Adipose tissue (tissue), 3 donors: ENCODE data around the gene MYCBPAP. TPM values are rescaled to one million over a fixed set of nuclear protein-coding genes. Genes with fewer than 3 reads are reported as not detected.

Experiments
- H3K27ac ChIP-seq: one replicate; pipeline ENCODE4 v1.5.1; 2013; ENCODE audit warnings: low read depth, low read length
- WGBS, 3 donors: extraction: QIAGEN DNeasy Blood & Tissue Kit; methylation state at CpG; one replicate each; pipeline ENCODE4 v1.1.7; 2013; 5-methylcytosine and 5-hydroxymethylcytosine counted together
- polyA plus RNA-seq, 3 donors: library from polyadenylated mRNA; stranded (reverse); fragments of 200-250 nt; gene quantifications; one replicate each; pipeline ENCODE4 v1.2.3, GENCODE V29; 2013
- donor health status: healthy with polysubstance abuse.
- donor health status: Bipolar disorder and iron deficiency.
- donor health status: healthy.

Gene MYCBPAP
- polyA plus RNA-seq, 3 donors: 0.09 to 0.34 (median 0.18) TPM

DNA sequence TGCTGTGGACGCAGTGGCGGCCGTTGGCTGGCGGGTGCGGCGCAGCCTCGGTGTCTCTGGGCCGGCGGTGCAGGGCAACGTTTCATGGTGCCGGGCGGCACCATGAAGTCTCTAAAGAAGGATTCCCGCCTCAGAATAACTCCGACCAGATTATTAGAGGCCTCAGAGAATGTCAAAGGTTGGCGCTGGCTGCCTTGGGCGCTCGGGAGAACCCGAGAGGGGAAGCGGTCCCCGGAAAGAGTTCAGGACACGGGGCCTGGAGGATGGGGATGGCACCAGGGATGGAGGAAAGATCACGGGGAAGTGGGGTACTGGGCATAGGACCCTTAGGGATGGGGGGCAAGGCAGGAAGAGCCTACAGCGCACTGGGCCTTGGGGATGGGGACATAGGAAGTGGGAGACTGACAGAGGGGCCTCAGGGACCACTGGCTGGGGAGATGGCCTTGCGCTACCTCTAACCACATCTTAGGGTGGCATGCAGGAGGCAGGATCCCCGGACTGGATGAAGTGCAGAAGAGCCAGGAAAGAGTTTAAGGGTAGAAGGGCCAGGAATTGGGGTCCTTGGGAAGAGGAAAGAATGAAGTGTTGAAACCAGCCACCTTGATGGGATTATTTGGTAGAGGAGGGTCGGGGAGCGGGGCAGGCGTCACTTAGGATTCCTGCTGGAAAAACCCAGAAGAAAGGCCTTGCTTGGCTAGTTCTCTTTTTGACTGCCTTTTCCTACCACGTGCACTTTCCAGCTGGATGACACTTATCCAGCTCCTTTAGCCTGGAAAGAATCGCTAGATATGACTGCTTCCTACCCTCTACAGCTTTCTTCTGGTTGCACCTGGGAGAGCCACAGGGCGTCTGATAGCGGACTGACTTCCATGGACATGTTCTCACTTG, 578 bp downstream of the MYCBPAP start:
- 27 to 44% (median 32%) methylated on average over 32 of the region's 32 CpGs for WGBS, 3 donors
- no peak overlapping the region for H3K27ac ChIP-seq

DNA sequence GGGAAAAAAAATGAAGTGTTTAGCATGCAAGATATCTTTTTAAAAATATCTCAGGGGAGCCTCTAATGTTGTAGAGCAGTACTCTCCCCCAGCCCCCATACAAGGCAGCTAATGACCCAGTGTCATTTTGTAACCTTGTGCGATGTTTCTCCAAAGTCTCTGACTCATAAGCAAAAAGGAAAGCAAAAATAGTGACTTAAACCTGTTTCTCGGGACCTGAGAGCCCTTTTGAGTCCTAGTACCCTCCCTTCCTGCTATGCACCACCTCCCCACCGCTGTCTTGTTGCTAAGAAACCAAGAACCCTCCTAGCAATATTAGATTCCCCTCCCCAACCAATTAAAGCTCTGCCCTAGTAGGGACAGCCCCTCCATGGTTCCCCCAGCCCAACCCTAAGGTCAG, 2.8 kb downstream of the MYCBPAP start:
- 43 to 58% (median 49%) methylated on average over 3 of the region's 3 CpGs for WGBS, 3 donors
- H3K27ac ChIP-seq: no peak overlapping the region

DNA sequence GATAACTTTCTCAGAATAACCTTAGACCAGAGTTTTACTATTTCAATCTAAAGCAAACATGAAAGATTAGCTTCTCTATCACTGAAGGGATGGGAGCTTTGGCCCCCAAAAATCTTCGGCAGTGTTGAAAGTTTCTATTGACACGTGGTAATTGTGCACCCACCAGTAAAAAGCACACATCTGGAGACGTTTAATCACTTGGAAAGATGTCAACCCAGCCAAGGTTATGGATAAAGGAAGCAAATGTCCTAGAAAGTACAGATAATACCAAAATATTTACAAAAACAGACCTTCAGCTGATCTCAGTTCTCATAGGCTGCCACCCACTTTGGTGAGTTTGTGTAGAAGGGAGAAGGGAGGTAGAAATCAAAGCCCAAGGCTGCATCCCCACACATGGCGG, 5.3 kb downstream of the MYCBPAP start:
- 33 to 75% (median 59%) methylated on average over 4 of the region's 4 CpGs for WGBS, 3 donors
- H3K27ac ChIP-seq: no peak overlapping the region

DNA sequence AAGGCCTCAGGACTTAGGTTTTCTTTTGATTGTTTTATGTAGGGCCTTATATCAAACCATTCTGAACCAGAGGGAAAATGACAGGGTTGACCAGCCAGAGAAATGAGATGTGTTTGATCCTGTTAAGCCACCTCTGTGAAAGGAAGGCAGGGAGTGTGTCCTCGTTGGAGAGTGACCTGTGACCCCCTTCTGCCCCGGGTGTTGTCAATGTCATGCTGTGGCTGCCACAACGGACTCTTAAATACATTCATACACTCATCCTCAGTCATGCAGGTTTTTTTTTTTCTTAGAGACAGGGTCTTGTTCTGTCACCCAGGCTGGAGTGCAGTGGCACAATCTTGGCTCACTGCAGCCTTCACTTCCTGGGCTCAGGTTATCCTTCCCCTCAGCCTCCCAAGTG, 6.1 kb downstream of the MYCBPAP start:
- H3K27ac ChIP-seq: no peak overlapping the region
- WGBS, 3 donors: 71 to 77% (median 73%) methylated on average over 3 of the region's 3 CpGs

DNA sequence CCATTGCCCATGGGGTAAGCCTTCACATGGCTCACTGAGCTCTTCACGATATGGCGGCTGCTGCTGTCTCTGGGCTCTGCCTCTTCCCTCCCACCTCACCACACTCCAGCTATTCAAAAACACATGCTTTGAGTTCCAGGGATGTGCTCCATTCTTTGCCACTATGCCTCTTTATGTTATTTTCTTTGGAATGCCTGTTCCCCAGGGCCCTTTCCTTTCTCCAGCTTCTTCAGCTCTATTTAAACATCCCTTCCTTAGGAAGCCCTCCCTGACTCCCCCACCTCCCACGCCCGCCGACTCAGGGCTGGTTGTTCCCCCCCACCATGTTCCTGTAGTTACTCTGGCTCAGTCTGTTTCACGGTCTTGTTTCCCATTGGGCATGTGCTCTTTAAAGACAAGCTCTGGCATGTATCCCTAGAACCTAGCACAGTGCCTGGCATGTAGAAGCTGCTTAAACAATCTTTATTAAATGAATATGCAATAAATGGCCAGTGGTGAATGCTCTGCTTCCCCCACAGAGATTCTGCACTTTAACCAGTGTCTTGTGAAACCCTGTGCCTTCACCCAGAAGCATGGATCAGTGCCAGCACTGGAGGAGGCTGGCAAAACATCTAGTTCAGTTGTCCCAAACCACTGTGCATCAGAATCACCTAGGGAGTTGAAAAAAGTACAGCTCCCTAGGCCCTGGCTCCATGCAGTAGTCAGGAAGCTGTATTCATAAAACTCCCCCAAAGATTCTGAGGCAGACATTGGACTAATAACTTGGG, 6.9 kb downstream of the MYCBPAP start:
- WGBS, 3 donors: 69 to 82% (median 69%) methylated on average over 6 of the region's 6 CpGs
- no peak overlapping the region for H3K27ac ChIP-seq

DNA sequence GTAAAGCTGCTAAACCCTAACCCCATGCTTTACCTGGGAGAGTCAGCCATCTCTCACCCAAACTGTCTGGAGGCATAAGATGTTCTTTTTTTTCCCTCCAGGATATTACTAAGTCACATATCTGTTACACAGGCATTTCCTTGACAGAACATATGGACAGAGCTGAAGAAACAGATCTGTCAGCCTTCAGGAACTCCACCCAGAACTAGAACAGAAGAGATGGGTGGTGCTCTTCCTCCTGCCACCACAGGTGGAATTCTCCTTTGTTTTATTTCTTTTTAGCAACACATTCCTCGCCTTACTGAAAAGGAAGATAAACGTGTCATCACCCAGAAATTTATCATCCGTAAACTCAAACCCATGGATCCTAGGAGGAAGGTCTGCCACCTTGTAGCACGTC, 8.8 kb downstream of the MYCBPAP start:
- H3K27ac ChIP-seq: no peak overlapping the region
- 81 to 95% (median 82%) methylated on average over 4 of the region's 4 CpGs for WGBS, 3 donors

DNA sequence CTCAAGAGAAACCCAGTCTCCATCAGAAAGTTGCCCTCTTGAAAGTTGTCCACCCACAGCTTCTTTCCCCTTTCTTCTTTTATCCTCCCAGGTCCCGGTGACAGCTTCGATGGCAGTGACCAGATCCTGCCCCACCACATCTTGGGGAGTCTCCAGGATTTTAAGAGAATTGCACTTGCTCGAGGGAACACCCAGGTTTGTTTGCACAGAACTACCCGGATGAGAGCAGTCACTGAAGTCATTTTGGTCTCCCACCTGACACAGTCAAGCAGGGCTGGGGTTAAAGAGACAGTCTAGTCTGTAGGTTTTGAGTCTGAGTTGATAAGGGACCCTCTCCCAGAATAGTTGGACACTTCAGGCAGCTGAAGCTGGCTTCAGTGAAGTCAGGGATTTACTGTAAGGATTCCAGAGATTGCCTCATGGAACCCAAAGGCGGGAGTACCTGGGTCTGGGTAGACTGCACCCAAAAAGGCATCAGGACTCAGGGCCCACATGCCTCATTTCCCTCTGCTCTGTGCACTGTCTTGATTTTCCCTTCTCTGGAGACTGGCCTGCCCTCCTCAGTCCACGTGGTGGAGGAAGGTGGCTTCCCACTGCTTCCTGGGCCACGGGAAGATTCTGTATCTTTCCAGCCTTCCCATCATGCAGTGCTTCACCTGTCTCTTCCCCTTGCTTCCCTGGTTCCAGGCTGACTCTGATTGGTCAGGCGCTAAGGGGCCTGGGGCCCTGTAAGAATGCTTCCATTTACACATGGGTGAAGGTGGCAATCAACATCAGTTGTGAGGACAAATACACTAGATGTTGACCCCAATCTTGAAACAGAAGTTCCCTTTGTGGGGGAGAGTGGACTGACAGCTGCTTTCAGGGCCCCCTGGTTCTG, 9.5 kb downstream of the MYCBPAP start:
- no peak overlapping the region for H3K27ac ChIP-seq
- WGBS, 3 donors: 71 to 84% (median 79%) methylated on average over 8 of the region's 8 CpGs

DNA sequence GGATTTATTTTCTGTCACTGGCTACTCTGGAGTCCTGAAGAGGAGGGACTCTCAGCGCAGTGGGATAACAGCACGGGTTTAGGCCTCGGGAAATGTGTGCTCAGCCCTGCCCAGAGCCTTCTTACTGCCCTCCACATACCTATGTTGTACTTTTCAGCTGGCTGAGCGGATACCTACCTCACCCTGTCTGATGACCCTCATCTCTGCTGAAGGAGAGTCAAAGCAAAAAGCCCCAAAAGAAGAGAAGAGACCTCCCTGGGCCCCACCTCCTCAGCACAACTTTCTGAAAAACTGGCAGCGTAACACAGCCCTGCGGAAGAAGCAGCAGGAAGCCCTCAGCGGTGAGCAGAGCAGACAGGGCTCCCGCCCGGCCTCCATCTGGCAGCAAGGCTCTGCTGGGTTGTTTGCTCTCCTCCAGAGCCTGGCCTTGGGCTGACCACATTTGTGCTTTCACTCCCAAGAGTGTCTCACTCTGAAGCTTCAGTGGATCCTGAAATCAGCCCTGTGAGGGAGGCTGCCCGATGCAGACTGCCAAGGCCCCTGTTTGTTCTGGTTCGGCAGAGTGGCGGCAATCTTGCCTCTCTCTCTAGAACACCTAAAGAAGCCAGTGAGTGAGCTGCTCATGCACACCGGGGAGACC, 10.3 kb downstream of the MYCBPAP start:
- H3K27ac ChIP-seq: no peak overlapping the region
- 44 to 84% (median 82%) methylated on average over 13 of the region's 13 CpGs for WGBS, 3 donors

DNA sequence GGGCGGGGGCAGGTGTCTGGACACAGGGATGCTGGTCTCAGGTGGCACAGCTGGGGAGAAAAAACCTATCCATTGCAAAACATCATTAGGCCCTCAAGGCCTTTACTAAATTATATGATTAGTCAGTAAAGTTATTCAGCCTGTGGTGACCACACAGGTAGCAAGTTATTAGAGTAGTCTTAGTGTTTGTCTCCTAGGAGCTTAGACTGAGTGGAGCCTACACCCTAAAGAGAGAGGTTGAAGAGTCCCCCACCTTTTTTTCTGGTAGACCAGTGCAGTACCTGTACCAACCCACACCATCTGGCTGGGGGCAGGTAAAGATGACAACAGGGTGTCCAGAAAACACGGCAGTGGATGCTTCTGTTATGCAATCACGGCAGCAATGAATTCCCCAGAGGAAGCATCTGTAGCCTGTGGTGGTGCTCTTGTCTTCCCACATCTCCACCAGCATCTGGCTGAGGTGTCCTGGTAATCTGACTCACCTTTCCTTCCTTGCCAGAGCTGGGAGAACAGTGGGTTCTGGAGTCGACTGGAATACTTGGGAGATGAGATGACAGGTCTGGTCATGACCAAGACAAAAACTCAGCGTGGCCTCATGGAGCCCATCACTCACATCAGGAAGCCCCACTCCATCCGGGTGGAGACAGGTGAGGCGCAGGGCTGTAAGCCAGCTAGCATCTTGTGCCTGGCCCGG, 11.0 kb downstream of the MYCBPAP start:
- 78 to 89% (median 80%) methylated on average over 8 of the region's 8 CpGs for WGBS, 3 donors
- no peak overlapping the region for H3K27ac ChIP-seq

DNA sequence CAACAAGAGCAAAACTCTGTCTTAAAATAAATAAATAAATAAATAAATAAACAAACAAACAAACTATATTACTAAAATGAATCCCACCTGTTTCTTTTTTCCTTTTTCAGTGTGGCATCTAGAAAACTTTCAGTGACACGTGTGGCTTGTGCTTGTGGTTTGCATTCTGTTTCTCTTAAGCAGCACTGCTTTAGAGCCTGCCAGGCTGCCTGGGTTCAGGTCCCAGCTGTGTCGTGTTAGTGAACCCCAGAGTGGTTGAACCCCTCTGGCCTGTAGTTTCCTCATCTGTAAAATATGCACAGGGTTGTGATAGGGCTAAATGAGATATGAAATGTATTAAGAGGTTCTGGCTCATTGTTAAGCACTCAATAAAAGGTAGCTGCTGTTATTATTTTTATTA, 12.2 kb downstream of the MYCBPAP start:
- H3K27ac ChIP-seq: no peak overlapping the region
- 84 to 92% (median 92%) methylated on average over 2 of the region's 2 CpGs for WGBS, 3 donors

DNA sequence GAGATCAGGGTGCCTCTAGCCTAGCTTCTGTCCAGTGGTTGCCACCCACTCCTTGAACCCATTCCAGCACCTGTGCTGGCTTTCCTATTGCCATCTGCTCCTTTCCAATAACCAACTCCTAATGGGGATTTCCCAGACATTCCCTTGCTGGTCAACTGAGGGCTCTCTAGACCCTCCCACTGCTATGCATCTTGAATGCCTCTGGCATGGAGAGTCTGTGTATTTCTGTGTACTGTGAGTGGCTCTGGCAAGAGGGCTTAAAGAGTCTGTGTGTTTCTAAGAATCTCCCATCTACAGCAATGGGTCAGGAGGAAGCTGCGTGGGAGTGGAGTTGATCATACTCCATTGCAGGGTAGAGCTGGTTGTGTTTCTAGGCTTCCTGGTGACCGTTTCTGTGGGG, 13.3 kb downstream of the MYCBPAP start:
- WGBS, 3 donors: 70 to 73% (median 72%) methylated on average over 2 of the region's 2 CpGs
- H3K27ac ChIP-seq: no peak overlapping the region

DNA sequence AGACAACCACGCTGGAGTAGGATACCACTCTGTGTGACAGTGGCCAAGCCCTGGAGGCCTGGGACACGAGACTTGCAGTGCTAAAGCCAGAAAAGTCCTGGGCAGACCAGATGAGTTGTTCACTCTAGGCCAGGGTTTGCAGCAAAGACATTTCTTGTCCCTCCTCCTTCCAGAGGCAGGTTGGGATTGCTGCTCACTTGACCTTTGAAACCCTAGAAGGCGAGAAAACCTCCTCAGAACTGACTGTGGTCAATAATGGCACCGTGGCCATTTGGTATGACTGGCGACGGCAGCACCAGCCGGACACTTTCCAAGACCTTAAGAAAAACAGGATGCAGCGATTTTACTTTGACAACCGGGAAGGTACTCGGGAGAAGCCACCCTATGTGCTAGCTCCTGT, 14.5 kb downstream of the MYCBPAP start:
- H3K27ac ChIP-seq: no peak overlapping the region
- 92 to 95% (median 95%) methylated on average over 10 of the region's 10 CpGs for WGBS, 3 donors

DNA sequence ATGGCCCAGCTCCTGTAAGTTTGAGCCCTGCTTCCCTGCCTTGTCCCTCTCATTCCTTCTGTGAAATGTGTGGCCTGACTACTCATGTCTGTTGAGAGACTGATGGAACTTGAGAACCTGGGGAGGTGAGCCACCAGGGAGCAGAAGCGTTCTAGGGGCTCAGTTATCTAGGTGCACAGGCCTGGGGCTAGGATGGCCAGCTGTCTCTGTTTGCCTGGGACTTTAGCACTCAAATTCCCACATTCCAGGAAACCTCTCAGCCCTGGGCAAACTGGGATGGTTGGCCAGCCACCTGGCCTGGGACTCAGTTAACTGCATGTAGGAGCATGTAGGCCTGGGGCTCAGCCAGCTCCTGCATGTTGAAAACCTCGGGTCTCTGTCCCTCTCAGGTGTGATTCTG, 15.0 kb downstream of the MYCBPAP start:
- WGBS, 3 donors: 85 to 90% (median 89%) methylated on average over 2 of the region's 2 CpGs
- H3K27ac ChIP-seq: no peak overlapping the region

DNA sequence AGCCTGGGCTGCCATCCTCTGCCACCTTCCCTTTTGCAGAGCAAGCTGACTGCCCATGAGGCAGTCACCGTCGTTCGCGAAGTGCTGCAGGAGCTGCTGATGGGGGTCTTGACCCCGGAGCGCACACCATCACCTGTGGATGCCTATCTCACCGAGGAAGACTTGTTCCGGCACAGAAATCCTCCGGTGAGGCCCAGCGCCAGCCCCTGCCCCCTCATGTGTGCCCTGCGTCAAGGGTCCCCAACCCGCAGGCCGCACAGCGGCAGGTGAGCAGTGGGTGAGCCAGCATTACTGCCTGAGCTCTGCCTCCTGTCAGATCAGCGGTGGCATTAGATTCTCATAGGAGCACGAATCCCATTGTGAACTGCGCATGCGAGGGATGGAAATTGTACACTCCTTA, 16.6 kb downstream of the MYCBPAP start:
- WGBS, 3 donors: 90 to 92% (median 92%) methylated on average over 18 of the region's 18 CpGs

DNA sequence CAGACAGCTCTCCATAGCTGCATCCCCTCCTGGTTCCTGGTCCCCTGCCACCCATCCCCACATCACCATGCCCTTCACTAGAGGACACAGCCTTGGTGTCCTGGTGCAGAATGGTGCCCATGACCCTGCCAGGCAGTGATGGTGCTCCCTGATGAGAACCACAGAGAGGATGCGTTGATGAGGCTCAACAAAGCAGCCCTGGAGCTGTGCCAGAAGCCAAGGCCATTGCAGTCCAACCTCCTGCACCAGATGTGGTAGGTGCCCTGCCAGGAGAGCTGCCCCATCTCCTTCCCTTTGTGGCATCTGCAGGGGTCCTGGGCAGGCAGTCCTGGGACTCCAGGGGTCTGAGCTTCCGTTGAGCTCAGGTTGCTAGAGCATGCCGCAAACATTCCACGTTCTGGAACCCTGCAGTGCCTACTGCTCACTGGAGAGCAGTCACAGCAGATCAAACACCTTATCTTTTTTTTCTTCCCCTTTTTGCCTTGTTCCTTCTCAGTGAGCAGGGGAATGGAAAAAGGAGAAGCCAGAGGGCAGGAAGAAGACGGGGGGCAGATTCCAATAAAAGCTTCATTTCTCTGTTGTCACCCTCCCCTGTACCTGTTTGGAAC, 19.0 kb downstream of the MYCBPAP start:
- 48 to 56% (median 51%) methylated on average over 5 of the region's 5 CpGs for WGBS, 3 donors
- no peak overlapping the region for H3K27ac ChIP-seq

More for the DNA sequence above, 16.6 kb downstream of the MYCBPAP start:
- no peak overlapping the region for H3K27ac ChIP-seq

DNA sequence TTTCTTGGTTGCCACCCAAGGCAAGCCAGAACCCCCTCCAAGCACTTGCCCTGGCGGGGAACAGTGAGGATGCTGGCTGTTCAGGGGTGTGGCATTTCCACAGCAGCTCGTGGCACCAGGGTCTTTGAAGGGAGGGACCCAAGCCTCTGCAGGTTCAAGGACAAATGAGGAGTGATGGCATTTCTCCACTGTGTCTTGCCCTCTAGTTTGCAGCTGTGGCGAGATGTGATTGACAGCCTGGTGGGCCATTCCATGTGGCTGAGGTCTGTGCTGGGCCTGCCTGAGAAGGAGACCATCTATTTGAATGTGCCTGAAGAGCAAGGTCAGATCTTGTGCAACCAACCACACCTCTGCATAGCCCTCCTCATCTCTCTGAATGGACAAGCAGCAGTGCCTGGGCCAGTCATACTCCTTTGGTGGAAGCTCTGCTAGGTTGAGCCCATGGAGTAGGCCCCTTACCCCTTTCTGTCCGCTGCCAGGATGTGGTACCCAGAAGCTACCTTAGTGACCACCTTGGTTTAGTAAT, 19.8 kb downstream of the MYCBPAP start:
- no peak overlapping the region for H3K27ac ChIP-seq
- WGBS, 3 donors: 48 to 87% (median 76%) methylated on average over 4 of the region's 4 CpGs

DNA sequence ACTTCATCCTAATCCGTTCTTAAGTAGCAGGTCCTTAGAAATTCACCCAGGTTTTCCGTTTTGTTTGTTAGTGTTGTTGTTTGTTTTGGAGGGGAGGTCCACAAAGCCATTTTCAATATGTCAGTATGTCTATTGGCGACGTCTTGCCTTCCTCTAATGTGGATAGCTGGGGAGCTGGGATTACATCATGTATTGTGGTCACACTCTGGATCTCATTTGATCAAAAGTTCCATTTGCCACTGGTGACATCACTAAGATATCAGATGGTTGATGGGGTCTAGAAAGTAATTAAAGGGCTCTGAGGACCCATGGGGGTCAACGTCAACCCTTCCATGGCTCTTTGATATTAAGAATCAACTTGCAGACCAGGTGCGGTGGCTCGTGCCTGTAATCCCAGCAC, 21.6 kb downstream of the MYCBPAP start:
- 85 to 93% (median 85%) methylated on average over 7 of the region's 7 CpGs for WGBS, 3 donors

More for the DNA sequence above, 21.6 kb downstream of the MYCBPAP start:
- no peak overlapping the region for H3K27ac ChIP-seq
